Activated T-cell treated with anti-CD3 and anti-CD28 coated beads, Interleukin-2, amount 50 U/mL, for 1 hour (primary cell): ENCODE data around the gene APEX2.
"Not testable (repeated sequence)": the region's sequence is repeated elsewhere in the genome, so short reads cannot be mapped to it uniquely, and the experiment has no call there.

Experiments used
- DNase-seq: peaks from one replicate; pipeline ENCODE4 v3.0.0-alpha.2; 2020

Gene APEX2

GRCh38 chrX:54999717-55000598, at the start of gene APEX2:
Gene APEX2 (plus strand): TSS chrX:55000363. CDS start chrX:55000423, 60 bp downstream.
- DNase-seq: peak; percentile 84

- no peak for DNase-seq
Measured at GRCh38 chrX:54950730-54951375, 49.3 kb upstream of the APEX2 start.

- no peak for DNase-seq
Measured at GRCh38 chrX:54961750-54962149, 38.4 kb upstream of the APEX2 start.

GRCh38 chrX:54964766-54965497, 35.2 kb upstream of the APEX2 start:
- DNase-seq: no peak

GRCh38 chrX:54977387-54977786, 22.8 kb upstream of the APEX2 start:
- DNase-seq: no peak

- DNase-seq: no peak
Measured at GRCh38 chrX:54978448-54978847, 21.7 kb upstream of the APEX2 start.

- DNase-seq: no peak
Measured at GRCh38 chrX:54979432-54979831, 20.7 kb upstream of the APEX2 start.

GRCh38 chrX:54980334-54980733, 19.8 kb upstream of the APEX2 start:
- DNase-seq: no peak

- DNase-seq: not testable (repeated sequence)
Measured at GRCh38 chrX:54983306-54983705, 16.9 kb upstream of the APEX2 start.

- DNase-seq: no peak
Measured at GRCh38 chrX:54991706-54992105, 8.5 kb upstream of the APEX2 start.

- DNase-seq: no peak
Measured at GRCh38 chrX:54992911-54993622, 7.1 kb upstream of the APEX2 start.

GRCh38 chrX:54994099-54994498, 6.1 kb upstream of the APEX2 start, which contains the start of gene PFKFB1:
Gene PFKFB1 (minus strand): TSS chrX:54994188. CDS start chrX:54994007, 181 bp downstream.
- DNase-seq: no peak

GRCh38 chrX:54994668-54995351, 5.4 kb upstream of the APEX2 start:
- DNase-seq: no peak

GRCh38 chrX:54995621-54996020, 4.5 kb upstream of the APEX2 start:
- DNase-seq: no peak

GRCh38 chrX:55004231-55004630, 4.1 kb downstream of the APEX2 start:
- DNase-seq: no peak

GRCh38 chrX:55005256-55005655, 5.1 kb downstream of the APEX2 start:
- no peak for DNase-seq

GRCh38 chrX:55006827-55007621, 6.9 kb downstream of the APEX2 start:
- DNase-seq: no peak

- no peak for DNase-seq
Measured at GRCh38 chrX:55007656-55008055, 7.5 kb downstream of the APEX2 start.

GRCh38 chrX:55008571-55009358, 8.6 kb downstream of the APEX2 start:
- DNase-seq: no peak

GRCh38 chrX:55011294-55011693, 11.1 kb downstream of the APEX2 start:
- no peak for DNase-seq
